Ecto neural progenitor cell (in vitro differentiated cells): ENCODE results near the gene TMEM131.
"Not testable (repeated sequence)": the region's sequence is repeated elsewhere in the genome, so short reads cannot be mapped to it uniquely, and the experiment has no call there.

Experiments
- DNase-seq: peaks from one replicate; pipeline ENCODE4 v3.0.0-alpha.2; 2018; ENCODE audit warnings: low spot score

TMEM131 gene

DNA sequence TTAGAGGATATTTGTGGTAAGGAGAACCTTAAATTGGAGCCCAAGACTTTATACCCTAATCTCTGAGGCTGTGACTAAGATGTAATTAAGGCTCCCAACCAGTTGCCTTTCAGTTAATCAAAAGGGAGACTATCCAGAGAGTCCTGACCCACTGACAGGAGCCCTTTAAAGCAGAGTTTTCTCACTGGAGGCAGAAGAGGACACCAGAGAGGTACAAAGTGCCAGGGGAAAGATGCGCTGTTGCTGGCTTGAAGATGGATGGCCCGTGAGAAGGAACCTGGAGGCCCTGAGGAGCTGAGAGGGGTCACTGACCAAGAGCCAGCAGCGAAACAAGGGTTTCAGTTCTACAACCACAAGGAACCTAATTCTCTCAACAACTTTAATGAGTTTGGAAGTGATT is 137.3 kb downstream of the TMEM131 start:
- DNase-seq, result peak; percentile 47

GRCh38 chr2:97857553-97857952 is 138.2 kb downstream of the TMEM131 start:
- DNase-seq, result no peak

DNA sequence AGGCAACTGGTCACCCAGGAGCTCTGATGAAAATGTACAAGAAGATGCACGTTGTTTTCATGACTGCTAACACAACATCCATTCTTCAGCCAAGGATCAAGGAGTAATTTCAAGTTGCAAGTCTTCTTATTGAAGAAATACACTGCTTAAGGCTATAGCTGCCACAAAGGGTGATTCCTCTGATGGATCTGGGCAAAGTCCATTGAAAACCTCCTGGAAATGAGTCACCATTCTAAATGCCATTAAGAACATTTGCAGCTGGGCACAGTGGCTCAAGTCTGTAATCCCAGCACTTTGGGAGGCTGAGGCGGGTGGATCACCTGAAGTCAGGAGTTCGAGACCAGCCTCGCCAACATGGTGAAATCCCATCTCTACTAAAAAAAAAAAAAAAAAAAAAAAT is 142.7 kb downstream of the TMEM131 start:
- not testable (repeated sequence) for DNase-seq

DNA sequence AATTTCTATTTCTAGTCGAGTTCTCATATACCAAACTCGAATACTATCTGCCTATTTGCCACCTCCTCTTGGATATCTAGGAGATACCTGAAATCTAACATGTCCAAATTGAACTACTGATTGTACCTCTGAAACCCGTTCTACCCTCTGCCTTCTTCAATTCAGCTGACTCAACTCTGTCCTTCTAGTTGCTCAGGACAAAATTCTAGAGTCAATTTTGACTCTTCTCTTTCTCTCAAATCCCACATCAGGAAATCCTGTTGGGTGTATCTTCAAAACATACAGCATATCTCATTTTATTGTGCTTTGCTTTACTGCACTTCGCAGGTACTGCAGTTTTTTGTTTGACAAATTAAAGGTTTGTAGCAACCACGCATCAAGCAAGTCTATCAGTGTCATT is 144.6 kb downstream of the TMEM131 start:
- DNase-seq, result no peak

- no peak for DNase-seq
Observed at GRCh38 chr2:97849881-97850528, 145.7 kb downstream of the TMEM131 start.

DNA sequence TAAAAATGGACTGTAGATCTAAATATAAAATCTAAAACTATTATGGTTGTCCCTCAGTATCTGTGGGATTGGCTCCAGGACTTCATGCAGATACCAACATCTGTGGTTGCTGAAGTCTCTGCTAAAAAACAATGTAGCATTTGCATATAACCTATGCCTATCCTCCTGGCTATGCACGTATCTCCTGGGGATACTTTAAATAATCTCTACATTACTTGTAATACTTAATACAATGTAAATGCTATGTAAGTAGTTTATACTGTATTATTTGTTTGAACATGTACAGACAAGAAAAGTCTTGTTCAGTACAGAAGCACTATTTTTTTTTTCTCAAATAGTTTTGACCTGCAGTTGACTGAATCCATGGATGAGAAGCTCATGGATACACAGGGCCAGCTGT is 147.4 kb downstream of the TMEM131 start:
- no peak for DNase-seq

- DNase-seq, result not testable (repeated sequence)
Observed at GRCh38 chr2:97846716-97847115, 149.0 kb downstream of the TMEM131 start.

DNA sequence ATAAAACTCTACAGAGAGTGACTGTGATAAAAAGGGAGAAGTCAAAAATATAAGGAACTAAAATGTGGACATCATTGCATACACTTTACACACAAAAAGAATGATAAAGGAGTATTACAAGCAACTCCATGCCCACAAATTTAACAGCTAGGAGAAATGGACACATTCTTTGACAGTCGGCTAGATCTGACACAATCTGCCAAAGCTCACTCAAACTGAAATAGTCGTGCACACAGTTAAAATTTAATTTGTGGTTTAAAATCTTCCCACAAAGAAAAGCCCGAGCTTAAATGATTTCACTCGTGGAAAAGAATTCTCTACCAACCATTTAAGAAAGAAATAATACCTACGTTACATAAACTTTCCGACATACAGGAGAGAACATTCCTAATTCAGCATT is 149.9 kb downstream of the TMEM131 start:
- no peak for DNase-seq

- DNase-seq, result no peak
Observed at GRCh38 chr2:97845133-97845532, 150.6 kb downstream of the TMEM131 start.

GRCh38 chr2:97844311-97844859 is 151.4 kb downstream of the TMEM131 start:
- DNase-seq, result no peak

DNA sequence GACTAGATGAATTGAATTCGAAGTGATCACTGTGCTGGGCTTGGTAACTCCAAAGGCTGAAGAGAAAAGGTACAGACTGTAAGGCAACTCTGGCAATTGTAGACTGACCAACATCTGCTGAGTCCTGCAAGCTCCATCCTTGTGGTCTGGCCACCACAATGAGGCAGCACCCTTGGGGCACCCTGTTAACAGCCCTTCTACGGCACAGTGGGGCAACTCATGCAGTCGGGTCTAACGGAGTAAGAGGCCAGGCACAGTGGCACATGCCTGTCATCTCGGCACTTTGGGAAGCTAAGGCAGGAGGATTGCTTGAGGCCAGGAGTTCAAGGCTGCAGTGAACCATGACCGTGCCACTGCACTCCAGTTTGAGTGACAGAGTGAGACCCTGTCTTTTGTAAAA is 155.6 kb downstream of the TMEM131 start:
- no peak for DNase-seq

GRCh38 chr2:97834610-97835009 is 161.1 kb downstream of the TMEM131 start:
- no peak for DNase-seq

GRCh38 chr2:97831121-97831520 is 164.6 kb downstream of the TMEM131 start:
- no peak for DNase-seq

- not testable (repeated sequence) for DNase-seq
Observed at GRCh38 chr2:97829255-97829654, 166.5 kb downstream of the TMEM131 start.

DNA sequence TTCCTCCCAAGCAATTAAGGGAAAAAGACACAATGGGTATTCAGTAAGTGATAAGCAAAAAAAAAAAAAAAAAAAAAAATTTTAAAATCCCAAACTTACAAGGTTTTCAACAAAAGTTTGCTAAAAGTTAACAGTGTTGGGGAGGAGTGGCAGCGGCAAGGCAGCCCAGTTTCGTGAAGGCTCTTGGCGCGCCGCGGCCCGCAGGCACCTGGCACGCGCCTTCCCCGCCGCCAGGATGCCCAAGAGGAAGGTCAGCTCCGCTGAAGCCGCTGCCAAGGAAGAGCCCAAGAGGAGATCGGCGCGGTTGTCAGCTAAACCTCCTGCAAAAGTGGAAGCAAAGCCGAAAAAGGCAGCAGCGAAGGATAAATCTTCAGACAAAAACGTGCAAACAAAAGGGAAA is 168.7 kb downstream of the TMEM131 start:
- DNase-seq, result not testable (repeated sequence)

DNA sequence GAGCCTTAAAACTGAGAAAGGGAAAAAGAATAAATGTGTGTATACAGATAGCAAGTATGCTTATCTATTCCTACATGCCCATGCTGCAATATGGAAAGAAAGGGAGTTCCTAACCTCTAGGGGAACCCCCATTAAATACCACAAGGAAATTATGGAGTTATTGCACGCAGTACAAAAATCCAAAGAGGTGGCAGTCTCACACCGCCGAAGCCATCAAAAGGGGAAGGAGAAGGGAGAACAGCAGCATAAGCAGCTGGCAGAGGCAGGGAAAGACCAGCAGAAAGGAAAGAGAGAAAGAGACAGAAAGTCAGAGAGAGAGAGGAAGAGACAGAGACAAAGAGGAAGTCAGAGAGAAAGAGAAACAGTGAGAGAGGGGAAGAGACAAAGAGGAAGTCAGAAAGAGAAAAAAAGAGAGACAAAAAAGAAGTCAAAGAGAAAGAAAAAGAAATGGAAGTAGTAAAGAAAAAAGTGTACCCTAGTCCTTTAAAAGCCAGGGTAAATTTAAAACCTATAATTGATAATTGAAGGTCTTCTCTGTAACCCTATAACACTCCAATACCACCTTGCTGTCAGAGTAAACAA is 169.4 kb downstream of the TMEM131 start:
- DNase-seq, result not testable (repeated sequence)

- not testable (repeated sequence) for DNase-seq
Observed at GRCh38 chr2:97824011-97824410, 171.7 kb downstream of the TMEM131 start.

DNA sequence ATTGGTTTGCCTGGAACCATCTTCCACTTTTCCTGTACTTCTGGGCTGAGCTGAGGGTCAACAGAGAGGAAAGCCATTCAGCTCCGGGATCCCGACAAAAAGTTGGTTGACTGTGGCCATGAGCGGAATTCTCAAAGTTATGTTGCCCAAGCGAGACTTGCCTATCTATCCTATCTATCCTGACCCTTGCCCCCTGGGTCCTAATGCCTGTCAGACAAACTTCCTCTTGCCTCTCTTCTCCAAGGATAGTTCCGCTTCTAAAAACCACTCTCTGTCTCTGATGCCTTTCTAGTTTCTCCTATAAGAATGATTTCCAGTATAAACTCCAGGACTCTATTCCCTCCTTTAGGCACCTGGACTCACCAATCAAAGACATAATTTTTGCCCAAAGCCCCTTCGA is 173.9 kb downstream of the TMEM131 start:
- not testable (repeated sequence) for DNase-seq

DNA sequence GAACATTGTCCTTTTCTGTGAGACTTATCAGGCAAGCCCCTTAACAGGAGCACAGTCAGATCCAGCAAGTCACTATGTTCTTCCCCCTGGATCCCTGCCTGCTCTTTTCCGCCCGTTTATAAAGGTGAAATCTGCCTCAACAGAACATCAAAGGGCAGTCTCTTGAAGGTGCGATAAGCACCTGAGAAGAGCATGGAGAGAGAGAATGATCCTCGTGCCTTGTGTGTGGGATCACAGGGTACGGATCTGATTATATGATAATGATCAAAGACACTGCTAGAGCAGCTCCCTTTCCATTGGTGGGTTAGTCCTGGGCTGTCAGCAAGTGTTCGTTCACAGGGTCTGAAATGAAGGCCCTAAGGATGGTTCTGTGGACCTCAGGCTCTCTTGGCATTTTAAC is 176.0 kb downstream of the TMEM131 start:
- no peak for DNase-seq

- no peak for DNase-seq
Observed at GRCh38 chr2:97816411-97816810, 179.3 kb downstream of the TMEM131 start.

DNA sequence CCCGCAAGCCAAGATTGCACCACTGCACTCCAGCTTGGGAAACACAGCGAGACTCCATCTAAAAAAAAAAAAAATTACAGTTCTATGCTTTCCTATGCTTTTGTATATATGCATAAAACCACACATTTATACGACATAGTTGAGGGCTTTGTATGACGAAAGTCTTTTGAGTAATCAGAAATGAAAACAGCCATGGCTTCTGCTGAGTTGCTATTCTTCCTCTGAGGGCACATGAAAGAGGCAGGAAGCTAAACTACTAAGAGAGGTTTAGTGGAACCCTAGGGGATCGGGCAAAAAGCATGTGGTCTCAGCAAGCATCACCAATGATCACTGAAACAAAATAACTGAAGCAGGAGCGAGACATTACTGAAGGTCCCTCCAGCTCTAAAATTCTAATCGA is 182.8 kb downstream of the TMEM131 start:
- DNase-seq, result no peak

DNA sequence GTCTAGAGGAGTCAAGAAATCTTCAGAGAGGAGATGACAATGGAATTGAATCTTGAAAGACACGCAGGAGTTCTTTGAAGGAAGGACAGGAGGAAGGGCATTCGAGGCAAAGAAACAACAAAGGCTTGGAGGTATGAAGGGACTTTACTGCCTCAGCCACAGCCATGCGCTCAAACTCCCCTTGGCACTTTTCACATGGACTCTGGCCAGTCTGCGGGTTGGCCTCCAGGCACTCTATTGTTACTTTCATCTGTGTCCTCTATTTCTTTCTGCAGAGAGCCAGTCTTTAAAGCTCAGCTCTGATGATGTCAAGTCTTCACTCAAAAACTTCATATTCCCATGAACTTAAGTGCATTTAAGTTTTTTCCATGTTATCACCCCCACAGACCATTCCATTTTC is 186.9 kb downstream of the TMEM131 start:
- no peak for DNase-seq

DNA sequence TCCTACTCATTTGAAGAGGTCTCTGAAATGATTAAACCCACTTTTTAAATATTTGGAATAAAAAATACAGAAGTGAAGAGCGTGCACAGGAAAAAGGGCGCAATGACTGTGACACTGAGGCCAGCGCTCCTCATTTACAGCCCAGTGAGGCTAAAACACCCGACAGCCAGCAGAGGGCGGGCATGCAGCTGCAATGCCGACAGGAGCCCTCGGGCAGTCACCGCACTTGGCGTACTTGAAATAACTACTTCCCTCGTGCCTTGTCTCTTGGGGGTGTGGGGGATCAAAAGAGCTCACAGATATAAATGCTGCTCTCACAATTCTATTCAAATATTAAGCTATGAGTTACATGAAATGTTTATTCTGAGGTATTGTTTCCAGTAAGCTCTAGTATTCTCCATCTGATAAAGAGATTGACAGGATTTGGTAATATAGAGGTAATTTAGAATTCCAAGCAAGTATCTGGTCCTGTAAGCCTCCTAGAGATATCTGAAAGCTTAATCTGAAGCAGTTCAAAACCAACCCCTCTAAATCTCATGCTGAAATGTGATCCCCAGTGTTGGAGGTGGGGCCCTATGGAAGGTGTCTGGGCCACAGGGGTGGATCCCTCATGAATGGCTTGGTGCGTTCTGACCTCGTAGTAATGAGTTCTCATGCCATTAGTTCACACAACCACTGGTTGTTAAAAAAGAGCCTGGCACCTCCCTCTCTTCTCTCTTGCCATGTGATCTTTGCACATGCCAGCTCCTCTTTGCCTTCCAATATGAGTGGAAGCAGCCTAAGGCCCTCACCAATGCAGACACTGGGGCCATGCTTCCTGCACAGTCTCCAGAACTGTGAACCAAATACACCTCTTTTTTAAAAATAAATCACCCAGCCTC is 188.8 kb downstream of the TMEM131 start:
- DNase-seq, result peak; percentile 87
